Neural progenitor cell (in vitro differentiated cells): ENCODE data around the gene NDUFAF3. TPM values are rescaled to one million over a fixed set of nuclear protein-coding genes. Genes with fewer than 3 reads are reported as not detected.
"Not testable (repeated sequence)": the region's sequence is repeated elsewhere in the genome, so short reads cannot be mapped to it uniquely, and the experiment has no call there.

ENCODE experiments used
- DNase-seq: peaks from one replicate; pipeline ENCODE4 v3.0.0-alpha.2; 2016; ENCODE audit warnings: low spot score
- H2AFZ ChIP-seq: fragments of 200-600 bp; sonication (generic); replicated peaks from 2 replicates; pipeline ENCODE4 v1.6.1; 2016; ENCODE audit warnings: antibody characterized with exemption
- H3F3A ChIP-seq: fragments of 200-600 bp; sonication (generic); 2 replicates; pipeline ENCODE4 v1.6.1; 2016; ENCODE audit warnings: antibody characterized with exemption, low read depth
- H3K27ac ChIP-seq: fragments of 200-600 bp; sonication (generic); 2 replicates; pipeline ENCODE4 v1.5.1; 2016; ENCODE audit warnings: mild to moderate bottlenecking
- H3K27me3 ChIP-seq: fragments of 200-600 bp; sonication (generic); 2 replicates; pipeline ENCODE4 v1.6.1; 2016; ENCODE audit warnings: mild to moderate bottlenecking, moderate library complexity
- H3K36me3 ChIP-seq: fragments of 200-600 bp; sonication (generic); 2 replicates; pipeline ENCODE4 v1.5.1; 2016
- H3K4me1 ChIP-seq: fragments of 200-600 bp; sonication (generic); 2 replicates; pipeline ENCODE4 v1.6.1; 2016; ENCODE audit warnings: mixed run types
- H3K4me2 ChIP-seq: fragments of 200-600 bp; sonication (generic); 2 replicates; pipeline ENCODE4 v1.6.1; 2016
- H3K4me3 ChIP-seq: fragments of 200-600 bp; sonication (generic); 2 replicates; pipeline ENCODE4 v1.5.1; 2016
- H3K79me2 ChIP-seq: fragments of 200-600 bp; sonication (generic); 2 replicates; pipeline ENCODE4 v1.6.1; 2016; ENCODE audit warnings: low read depth
- H3K9ac ChIP-seq: fragments of 200-600 bp; sonication (generic); 2 replicates; pipeline ENCODE4 v1.6.1; 2016
- H3K9me3 ChIP-seq: fragments of 200-600 bp; sonication (generic); 2 replicates; pipeline ENCODE4 v1.5.1; 2016; ENCODE audit warnings: low read depth
- H4K20me1 ChIP-seq: fragments of 200-600 bp; sonication (generic); 2 replicates; pipeline ENCODE4 v1.6.1; 2016; ENCODE audit warnings: low read depth
- H3K27ac Mint-ChIP-seq: 3 replicates; pipeline ENCODE4 v1.8.0; 2021; ENCODE audit warnings: mixed read lengths
- H3K27me3 Mint-ChIP-seq: 2 replicates; pipeline ENCODE4 v1.8.0; 2022; ENCODE audit warnings: low read depth, mild to moderate bottlenecking, inconsistent platforms, moderate library complexity, mixed read lengths; ENCODE audit not compliant: insufficient read depth
- H3K36me3 Mint-ChIP-seq: 3 replicates; pipeline ENCODE4 v1.8.0; 2021; ENCODE audit warnings: mixed read lengths
- H3K4me1 Mint-ChIP-seq: 3 replicates; pipeline ENCODE4 v1.8.0; 2021; ENCODE audit warnings: mixed read lengths
- H3K4me3 Mint-ChIP-seq: 3 replicates; pipeline ENCODE4 v1.8.0; 2021; ENCODE audit warnings: mild to moderate bottlenecking, moderate library complexity, mixed read lengths
- H3K9me3 Mint-ChIP-seq: 3 replicates; pipeline ENCODE4 v1.8.0; 2020; ENCODE audit warnings: mixed read lengths
- CTCF ChIP-seq: fragments of 200-600 bp; sonication (generic); IDR thresholded peaks from 2 replicates; pipeline ENCODE4 v1.5.1; 2017; ENCODE audit warnings: antibody characterized with exemption, mild to moderate bottlenecking
- EZH2 ChIP-seq: fragments of 200-600 bp; sonication (generic); IDR thresholded peaks from 2 replicates; pipeline ENCODE4 v1.6.1; 2017; ENCODE audit warnings: antibody characterized with exemption, mild to moderate bottlenecking, moderate library complexity
- EZH2phosphoT487 ChIP-seq: fragments of 200-600 bp; sonication (generic); IDR thresholded peaks from 2 replicates; pipeline ENCODE4 v1.6.1; 2017; ENCODE audit warnings: antibody characterized with exemption
- total RNA-seq: library from RNA; depleted of rRNA; stranded (reverse); fragments of >200 nt; gene quantifications from 2 replicates; pipeline ENCODE4 v1.2.3, GENCODE V29; 2015; ENCODE audit warnings: low replicate concordance

NDUFAF3 gene
- total RNA-seq, 1 donor from 2014 or later: 26.2 TPM

GRCh38 chr3:49006408-49007067 lies 15.4 kb upstream of the NDUFAF3 start:
- H3K27ac ChIP-seq: no peak overlapping the region
- H3K36me3 Mint-ChIP-seq: peaks cover 7% of the 10 kb centered on the region
- H3K27me3 ChIP-seq: no peaks in the 10 kb centered on the region
- peak; percentile 30 for DNase-seq
- H3K9me3 ChIP-seq: no peaks in the 10 kb centered on the region
- peaks cover 9% of the 10 kb centered on the region for H3K27me3 Mint-ChIP-seq
- H2AFZ ChIP-seq: no peak overlapping the region
- H3K9me3 Mint-ChIP-seq: peaks cover 3% of the 10 kb centered on the region
- peak overlapping the region; percentile 100 for H3K27ac Mint-ChIP-seq
- peaks cover 38% of the 10 kb centered on the region for H4K20me1 ChIP-seq
- peaks cover 13% of the 10 kb centered on the region for H3F3A ChIP-seq
- H3K36me3 ChIP-seq: no peaks in the 10 kb centered on the region
- peaks cover 16% of the 10 kb centered on the region for H3K4me1 Mint-ChIP-seq
- peak overlapping the region; percentile 96 for H3K4me2 ChIP-seq
- H3K9ac ChIP-seq: peak overlapping the region; percentile 70
- H3K79me2 ChIP-seq: peaks cover 43% of the 10 kb centered on the region
- peak overlapping the region; percentile 88 for H3K4me3 ChIP-seq
- H3K4me1 ChIP-seq: peaks cover 13% of the 10 kb centered on the region
- peak overlapping the region; percentile 100 for H3K4me3 Mint-ChIP-seq
- TF ChIP-seq EZH2: no peak
- TF ChIP-seq EZH2phosphoT487: no peak
- no peak for TF ChIP-seq CTCF

GRCh38 chr3:49007068-49007770 lies 14.7 kb upstream of the NDUFAF3 start, which contains the start of gene WDR6:
WDR6 (plus strand) TSS chr3:49007391; CDS start chr3:49007432, 41 bp downstream.
- Histone ChIP-seq H2AFZ (peak within 1 kb of the TSS; percentile 95), H3K79me2 (peaks cover 50% of the 10 kb centered on the region), H3K27ac (peak within 1 kb of the TSS; percentile 92), H3K36me3 (no peaks in the 10 kb centered on the region), H4K20me1 (peaks cover 45% of the 10 kb centered on the region), H3K9ac (peak within 1 kb of the TSS; percentile 93), H3K9me3 (no peaks in the 10 kb centered on the region), H3F3A (peaks cover 14% of the 10 kb centered on the region), H3K4me2 (peak within 1 kb of the TSS; percentile 96), H3K27me3 (no peaks in the 10 kb centered on the region), H3K4me3 (peak within 1 kb of the TSS; percentile 88), H3K4me1 (peaks cover 13% of the 10 kb centered on the region)
- TF ChIP-seq CTCF (peak; percentile 54), EZH2 (no peak), EZH2phosphoT487 (no peak)
- Mint-ChIP-seq H3K36me3 (peaks cover 12% of the 10 kb centered on the region), H3K9me3 (peaks cover 3% of the 10 kb centered on the region), H3K27me3 (peaks cover 9% of the 10 kb centered on the region), H3K4me1 (peaks cover 19% of the 10 kb centered on the region), H3K27ac (peak within 1 kb of the TSS; percentile 100), H3K4me3 (peak within 1 kb of the TSS; percentile 100)
- peak; percentile 99 for DNase-seq

GRCh38 chr3:49007771-49008528 lies 14.0 kb upstream of the NDUFAF3 start:
- peak overlapping the region; percentile 88 for H3K4me3 ChIP-seq
- Mint-ChIP-seq H3K27ac (peak overlapping the region; percentile 100), H3K9me3 (peaks cover 3% of the 10 kb centered on the region), H3K4me3 (peak overlapping the region; percentile 100), H3K36me3 (peaks cover 13% of the 10 kb centered on the region), H3K4me1 (peaks cover 19% of the 10 kb centered on the region), H3K27me3 (peaks cover 9% of the 10 kb centered on the region)
- H3K27ac ChIP-seq: peak overlapping the region; percentile 92
- H3F3A ChIP-seq: peaks cover 14% of the 10 kb centered on the region
- TF ChIP-seq CTCF: no peak
- TF ChIP-seq EZH2: no peak
- no peak for TF ChIP-seq EZH2phosphoT487
- peaks cover 58% of the 10 kb centered on the region for H3K79me2 ChIP-seq
- H3K27me3 ChIP-seq: no peaks in the 10 kb centered on the region
- no peaks in the 10 kb centered on the region for H3K9me3 ChIP-seq
- H3K36me3 ChIP-seq: no peaks in the 10 kb centered on the region
- H3K4me1 ChIP-seq: peaks cover 13% of the 10 kb centered on the region
- peaks cover 51% of the 10 kb centered on the region for H4K20me1 ChIP-seq
- DNase-seq: peak; percentile 96
- peak overlapping the region; percentile 96 for H3K4me2 ChIP-seq
- H2AFZ ChIP-seq: peak overlapping the region; percentile 95
- H3K9ac ChIP-seq: peak overlapping the region; percentile 93

GRCh38 chr3:49008627-49009026 lies 13.3 kb upstream of the NDUFAF3 start:
- DNase-seq, H3K9me3 ChIP-seq, H3K27me3 Mint-ChIP-seq, H3K9ac ChIP-seq, H3K27me3 ChIP-seq, H3K27ac Mint-ChIP-seq, H3K9me3 Mint-ChIP-seq, H3K27ac ChIP-seq, H2AFZ ChIP-seq, H3K36me3 ChIP-seq: not testable (repeated sequence)
- Mint-ChIP-seq H3K4me3 (peak overlapping the region; percentile 100), H3K36me3 (peaks cover 13% of the 10 kb centered on the region), H3K4me1 (peaks cover 19% of the 10 kb centered on the region)
- Histone ChIP-seq H3K79me2 (peaks cover 64% of the 10 kb centered on the region), H4K20me1 (peaks cover 57% of the 10 kb centered on the region), H3K4me3 (peak overlapping the region; percentile 88), H3K4me1 (peaks cover 13% of the 10 kb centered on the region), H3K4me2 (peak overlapping the region; percentile 96), H3F3A (peaks cover 14% of the 10 kb centered on the region)
